GM23338 (cell line): ENCODE data around the gene COPS6. TPM values are rescaled to one million over a fixed set of nuclear protein-coding genes. Genes with fewer than 3 reads are reported as not detected.

Experiments
- ATAC-seq: fragments of 200-7000 bp; cut with Tn5 transposase; 3 replicates; pipeline ENCODE4 v1.9.1; 2020
- DNase-seq: peaks from one replicate; pipeline ENCODE4 v3.0.0-alpha.2; 2015; ENCODE audit warnings: low spot score
- H2AFZ ChIP-seq: fragments of 200-600 bp; sonication (generic); 2 replicates; pipeline ENCODE4 v1.8.0; 2016; ENCODE audit warnings: antibody characterized with exemption, mild to moderate bottlenecking, moderate library complexity
- H3F3A ChIP-seq: fragments of 200-600 bp; sonication (generic); replicated peaks from 2 replicates; pipeline ENCODE4 v1.8.0; 2017; ENCODE audit warnings: antibody characterized with exemption, mixed run types, low read depth
- H3K27ac ChIP-seq: fragments of 200-600 bp; sonication (generic); 2 replicates; pipeline ENCODE4 v1.6.1; 2016; ENCODE audit warnings: low read depth
- H3K27me3 ChIP-seq: fragments of 200-600 bp; sonication (generic); 2 replicates; pipeline ENCODE4 v1.8.0; 2016; ENCODE audit warnings: mild to moderate bottlenecking, mixed run types, moderate library complexity; ENCODE audit not compliant: insufficient read depth
- H3K36me3 ChIP-seq: fragments of 200-600 bp; sonication (generic); 2 replicates; pipeline ENCODE4 v1.8.0; 2016; ENCODE audit warnings: mild to moderate bottlenecking; ENCODE audit not compliant: insufficient read depth
- H3K4me1 ChIP-seq: fragments of 200-600 bp; sonication (generic); 2 replicates; pipeline ENCODE4 v1.8.0; 2016; ENCODE audit warnings: mild to moderate bottlenecking, moderate library complexity; ENCODE audit not compliant: insufficient read depth
- H3K4me2 ChIP-seq: fragments of 200-600 bp; sonication (generic); 2 replicates; pipeline ENCODE4 v1.7.1; 2017; ENCODE audit warnings: mixed run types
- H3K4me3 ChIP-seq: fragments of 200-600 bp; sonication (generic); 2 replicates; pipeline ENCODE4 v1.6.1; 2016; ENCODE audit warnings: mixed run types
- H3K79me2 ChIP-seq: fragments of 200-600 bp; sonication (generic); replicated peaks from 2 replicates; pipeline ENCODE4 v1.8.0; 2017; ENCODE audit warnings: mild to moderate bottlenecking; ENCODE audit not compliant: insufficient read depth
- H3K9me2 ChIP-seq: fragments of 200-600 bp; sonication (generic); 2 replicates; pipeline ENCODE4 v1.8.0; 2017; ENCODE audit not compliant: insufficient read depth
- H4K20me1 ChIP-seq: fragments of 200-600 bp; sonication (generic); replicated peaks from 2 replicates; pipeline ENCODE4 v1.8.0; 2017; ENCODE audit warnings: mild to moderate bottlenecking; ENCODE audit not compliant: insufficient read depth
- H3K27ac Mint-ChIP-seq: 2 replicates; pipeline ENCODE4 v1.8.0; 2020; ENCODE audit warnings: inconsistent platforms, mild to moderate bottlenecking, moderate library complexity, mixed read lengths
- H3K27me3 Mint-ChIP-seq: 3 replicates; pipeline ENCODE4 v1.8.0; 2022; ENCODE audit warnings: low read depth, mild to moderate bottlenecking, moderate library complexity, mixed read lengths, inconsistent platforms; ENCODE audit not compliant: insufficient read depth, poor library complexity
- H3K36me3 Mint-ChIP-seq: 3 replicates; pipeline ENCODE4 v1.8.0; 2021; ENCODE audit warnings: low read depth, mild to moderate bottlenecking, inconsistent platforms, moderate library complexity, mixed read lengths
- H3K4me1 Mint-ChIP-seq: 3 replicates; pipeline ENCODE4 v1.8.0; 2020; ENCODE audit warnings: mild to moderate bottlenecking, inconsistent platforms, mixed read lengths
- H3K4me3 Mint-ChIP-seq: 3 replicates; pipeline ENCODE4 v1.8.0; 2021; ENCODE audit warnings: moderate library complexity, mild to moderate bottlenecking, inconsistent platforms, mixed read lengths
- H3K9me3 Mint-ChIP-seq: 3 replicates; pipeline ENCODE4 v1.8.0; 2020; ENCODE audit warnings: moderate library complexity, mild to moderate bottlenecking, inconsistent platforms, mixed read lengths
- CREB1 ChIP-seq: fragments of 250-450 bp; sonication (Bioruptor Pico); IDR thresholded peaks from 2 replicates; pipeline ENCODE4 v1.5.0; 2020; ENCODE audit warnings: low read depth, mild to moderate bottlenecking, moderate library complexity
- EZH2 ChIP-seq: fragments of 200-600 bp; sonication (generic); IDR thresholded peaks from one replicate; pipeline ENCODE4 v1.8.0; 2017; ENCODE audit warnings: antibody characterized with exemption, mild to moderate bottlenecking, low read depth; ENCODE audit not compliant: unreplicated experiment
- EZH2phosphoT487 ChIP-seq: fragments of 200-600 bp; sonication (generic); IDR thresholded peaks from one replicate; pipeline ENCODE4 v1.8.1; 2018; ENCODE audit warnings: antibody characterized with exemption; ENCODE audit not compliant: unreplicated experiment
- JUNB ChIP-seq: IDR thresholded peaks from one replicate; pipeline ENCODE4 v1.6.1; 2016; ENCODE audit warnings: antibody characterized with exemption; ENCODE audit not compliant: unreplicated experiment
- NANOG ChIP-seq: IDR thresholded peaks from 2 replicates; pipeline ENCODE4 v1.6.1; 2016; ENCODE audit warnings: antibody characterized with exemption, borderline replicate concordance
- POLR2AphosphoS5 ChIP-seq: IDR thresholded peaks from 2 replicates; pipeline ENCODE4 v1.6.1; 2016; ENCODE audit warnings: antibody characterized with exemption, low read depth
- STAT1 ChIP-seq: IDR thresholded peaks from one replicate; pipeline ENCODE4 v1.6.1; 2016; ENCODE audit warnings: antibody characterized with exemption; ENCODE audit not compliant: unreplicated experiment
- ZNF114 ChIP-seq: fragments of 250-450 bp; sonication (Bioruptor Pico); IDR thresholded peaks from 2 replicates; pipeline ENCODE4 v1.5.0; 2020; ENCODE audit warnings: mild to moderate bottlenecking, moderate library complexity
- ZNF331 ChIP-seq: fragments of 250-450 bp; sonication (Bioruptor Pico); IDR thresholded peaks from 2 replicates; pipeline ENCODE4 v1.5.0; 2020; ENCODE audit warnings: low read depth, mild to moderate bottlenecking, moderate library complexity
- polyA plus RNA-seq: library from polyadenylated mRNA; unstranded; fragments of >200 nt; fragmentation: Nextera tagmentation; extraction: Ambion mirVana; gene quantifications from 2 replicates; pipeline ENCODE4 v1.2.1, GENCODE V29; 2016
- total RNA-seq: library from RNA; depleted of rRNA; stranded (reverse); fragments of >200 nt; shearing (Covaris generic); gene quantifications from 2 replicates; pipeline ENCODE4 v1.2.3, GENCODE V29; 2014
- TF ChIP-seq, protein P1 (sequence below): fragments of 250-450 bp; sonication (Bioruptor Pico); IDR thresholded peaks from 2 replicates; pipeline ENCODE4 v1.5.0; 2020; ENCODE audit warnings: mild to moderate bottlenecking, moderate library complexity
- TF ChIP-seq, protein P2 (sequence below), 2 experiments: fragments of 200-600 bp in 1 of 2; sonication (generic) in 1 of 2; conservative IDR thresholded peaks; 2 replicates each; pipeline versions ENCODE4 v1.5.1 to v1.6.1; 2016 to 2017; ENCODE audit warnings: antibody characterized with exemption in 2 of 2, low read depth in 2 of 2, mild to moderate bottlenecking in 2 of 2, moderate library complexity in 1 of 2
- TF ChIP-seq, protein P3 (sequence below): IDR thresholded peaks from one replicate; pipeline ENCODE4 v1.6.1; 2018; ENCODE audit warnings: antibody characterized with exemption; ENCODE audit not compliant: unreplicated experiment
- TF ChIP-seq, protein P4 (sequence below): IDR thresholded peaks from 2 replicates; pipeline ENCODE4 v1.6.1; 2016; ENCODE audit warnings: antibody characterized with exemption

The COPS6 gene
- total and polyA plus RNA-seq, 2 experiments from 2014 or later, result 89.8 to 198 TPM

DNA sequence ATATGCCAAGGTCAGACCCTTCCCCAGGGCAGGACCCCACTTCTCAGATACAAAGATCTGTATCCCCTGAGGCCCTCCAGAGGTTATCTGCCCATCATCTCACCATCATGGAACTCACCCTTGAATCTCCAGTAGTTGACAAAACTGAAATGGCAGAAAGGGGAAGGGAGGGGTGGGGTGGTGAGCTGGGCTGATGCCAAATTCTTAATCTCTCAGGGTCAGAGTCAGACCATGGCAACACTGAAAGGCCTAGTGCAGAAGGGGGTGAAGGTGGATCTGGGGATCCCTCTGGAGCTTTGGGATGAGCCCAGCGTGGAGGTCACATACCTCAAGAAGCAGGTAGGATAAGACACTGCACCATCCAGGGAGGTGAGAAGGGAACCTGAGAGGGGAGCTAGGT lies 33.8 kb downstream of the COPS6 start:
- H2AFZ ChIP-seq, result no peak overlapping the region
- H3K4me3 Mint-ChIP-seq, result no peak overlapping the region
- peaks cover 8% of the 10 kb centered on the region; the same call in 2 of the 3 replicates for H3K4me1 Mint-ChIP-seq
- peaks cover 2% of the 10 kb centered on the region; the same call in 1 of the 2 replicates for H3K27me3 ChIP-seq
- no peak overlapping the region for H3K27ac ChIP-seq
- peaks cover 8% of the 10 kb centered on the region for H3K4me1 ChIP-seq
- no peak overlapping the region for H3K4me3 ChIP-seq
- H3K9me2 ChIP-seq, result no peaks in the 10 kb centered on the region
- ATAC-seq (no peak), DNase-seq (no peak)
- no peak for TF ChIP-seq JUNB
- TF ChIP-seq POLR2AphosphoS5, result no peak
- no peak for TF ChIP-seq CREB1
- TF ChIP-seq EZH2, result no peak
- TF ChIP-seq, protein P1, sequence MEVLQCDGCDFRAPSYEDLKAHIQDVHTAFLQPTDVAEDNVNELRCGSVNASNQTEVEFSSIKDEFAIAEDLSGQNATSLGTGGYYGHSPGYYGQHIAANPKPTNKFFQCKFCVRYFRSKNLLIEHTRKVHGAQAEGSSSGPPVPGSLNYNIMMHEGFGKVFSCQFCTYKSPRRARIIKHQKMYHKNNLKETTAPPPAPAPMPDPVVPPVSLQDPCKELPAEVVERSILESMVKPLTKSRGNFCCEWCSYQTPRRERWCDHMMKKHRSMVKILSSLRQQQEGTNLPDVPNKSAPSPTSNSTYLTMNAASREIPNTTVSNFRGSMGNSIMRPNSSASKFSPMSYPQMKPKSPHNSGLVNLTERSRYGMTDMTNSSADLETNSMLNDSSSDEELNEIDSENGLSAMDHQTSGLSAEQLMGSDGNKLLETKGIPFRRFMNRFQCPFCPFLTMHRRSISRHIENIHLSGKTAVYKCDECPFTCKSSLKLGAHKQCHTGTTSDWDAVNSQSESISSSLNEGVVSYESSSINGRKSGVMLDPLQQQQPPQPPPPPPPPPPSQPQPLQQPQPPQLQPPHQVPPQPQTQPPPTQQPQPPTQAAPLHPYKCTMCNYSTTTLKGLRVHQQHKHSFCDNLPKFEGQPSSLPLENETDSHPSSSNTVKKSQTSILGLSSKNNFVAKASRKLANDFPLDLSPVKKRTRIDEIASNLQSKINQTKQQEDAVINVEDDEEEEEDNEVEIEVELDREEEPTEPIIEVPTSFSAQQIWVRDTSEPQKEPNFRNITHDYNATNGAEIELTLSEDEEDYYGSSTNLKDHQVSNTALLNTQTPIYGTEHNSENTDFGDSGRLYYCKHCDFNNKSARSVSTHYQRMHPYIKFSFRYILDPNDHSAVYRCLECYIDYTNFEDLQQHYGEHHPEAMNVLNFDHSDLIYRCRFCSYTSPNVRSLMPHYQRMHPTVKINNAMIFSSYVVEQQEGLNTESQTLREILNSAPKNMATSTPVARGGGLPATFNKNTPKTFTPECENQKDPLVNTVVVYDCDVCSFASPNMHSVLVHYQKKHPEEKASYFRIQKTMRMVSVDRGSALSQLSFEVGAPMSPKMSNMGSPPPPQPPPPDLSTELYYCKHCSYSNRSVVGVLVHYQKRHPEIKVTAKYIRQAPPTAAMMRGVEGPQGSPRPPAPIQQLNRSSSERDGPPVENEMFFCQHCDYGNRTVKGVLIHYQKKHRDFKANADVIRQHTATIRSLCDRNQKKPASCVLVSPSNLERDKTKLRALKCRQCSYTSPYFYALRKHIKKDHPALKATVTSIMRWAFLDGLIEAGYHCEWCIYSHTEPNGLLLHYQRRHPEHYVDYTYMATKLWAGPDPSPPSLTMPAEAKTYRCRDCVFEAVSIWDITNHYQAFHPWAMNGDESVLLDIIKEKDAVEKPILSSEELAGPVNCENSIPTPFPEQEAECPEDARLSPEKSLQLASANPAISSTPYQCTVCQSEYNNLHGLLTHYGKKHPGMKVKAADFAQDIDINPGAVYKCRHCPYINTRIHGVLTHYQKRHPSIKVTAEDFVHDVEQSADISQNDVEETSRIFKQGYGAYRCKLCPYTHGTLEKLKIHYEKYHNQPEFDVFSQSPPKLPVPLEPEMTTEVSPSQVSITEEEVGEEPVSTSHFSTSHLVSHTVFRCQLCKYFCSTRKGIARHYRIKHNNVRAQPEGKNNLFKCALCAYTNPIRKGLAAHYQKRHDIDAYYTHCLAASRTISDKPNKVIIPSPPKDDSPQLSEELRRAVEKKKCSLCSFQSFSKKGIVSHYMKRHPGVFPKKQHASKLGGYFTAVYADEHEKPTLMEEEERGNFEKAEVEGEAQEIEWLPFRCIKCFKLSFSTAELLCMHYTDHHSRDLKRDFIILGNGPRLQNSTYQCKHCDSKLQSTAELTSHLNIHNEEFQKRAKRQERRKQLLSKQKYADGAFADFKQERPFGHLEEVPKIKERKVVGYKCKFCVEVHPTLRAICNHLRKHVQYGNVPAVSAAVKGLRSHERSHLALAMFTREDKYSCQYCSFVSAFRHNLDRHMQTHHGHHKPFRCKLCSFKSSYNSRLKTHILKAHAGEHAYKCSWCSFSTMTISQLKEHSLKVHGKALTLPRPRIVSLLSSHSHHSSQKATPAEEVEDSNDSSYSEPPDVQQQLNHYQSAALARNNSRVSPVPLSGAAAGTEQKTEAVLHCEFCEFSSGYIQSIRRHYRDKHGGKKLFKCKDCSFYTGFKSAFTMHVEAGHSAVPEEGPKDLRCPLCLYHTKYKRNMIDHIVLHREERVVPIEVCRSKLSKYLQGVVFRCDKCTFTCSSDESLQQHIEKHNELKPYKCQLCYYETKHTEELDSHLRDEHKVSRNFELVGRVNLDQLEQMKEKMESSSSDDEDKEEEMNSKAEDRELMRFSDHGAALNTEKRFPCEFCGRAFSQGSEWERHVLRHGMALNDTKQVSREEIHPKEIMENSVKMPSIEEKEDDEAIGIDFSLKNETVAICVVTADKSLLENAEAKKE (CRISPR knock-in tag), result no peak
- TF ChIP-seq, protein P2, sequence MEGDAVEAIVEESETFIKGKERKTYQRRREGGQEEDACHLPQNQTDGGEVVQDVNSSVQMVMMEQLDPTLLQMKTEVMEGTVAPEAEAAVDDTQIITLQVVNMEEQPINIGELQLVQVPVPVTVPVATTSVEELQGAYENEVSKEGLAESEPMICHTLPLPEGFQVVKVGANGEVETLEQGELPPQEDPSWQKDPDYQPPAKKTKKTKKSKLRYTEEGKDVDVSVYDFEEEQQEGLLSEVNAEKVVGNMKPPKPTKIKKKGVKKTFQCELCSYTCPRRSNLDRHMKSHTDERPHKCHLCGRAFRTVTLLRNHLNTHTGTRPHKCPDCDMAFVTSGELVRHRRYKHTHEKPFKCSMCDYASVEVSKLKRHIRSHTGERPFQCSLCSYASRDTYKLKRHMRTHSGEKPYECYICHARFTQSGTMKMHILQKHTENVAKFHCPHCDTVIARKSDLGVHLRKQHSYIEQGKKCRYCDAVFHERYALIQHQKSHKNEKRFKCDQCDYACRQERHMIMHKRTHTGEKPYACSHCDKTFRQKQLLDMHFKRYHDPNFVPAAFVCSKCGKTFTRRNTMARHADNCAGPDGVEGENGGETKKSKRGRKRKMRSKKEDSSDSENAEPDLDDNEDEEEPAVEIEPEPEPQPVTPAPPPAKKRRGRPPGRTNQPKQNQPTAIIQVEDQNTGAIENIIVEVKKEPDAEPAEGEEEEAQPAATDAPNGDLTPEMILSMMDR (conservative IDR thresholded peaks at IDR 0.05; ENCODE audit: low read depth in 2 of 2), result no peak
- TF ChIP-seq EZH2phosphoT487, result no peak
- no peak for TF ChIP-seq NANOG
- TF ChIP-seq STAT1, result no peak
- no peak for TF ChIP-seq ZNF114
- TF ChIP-seq, protein P3, sequence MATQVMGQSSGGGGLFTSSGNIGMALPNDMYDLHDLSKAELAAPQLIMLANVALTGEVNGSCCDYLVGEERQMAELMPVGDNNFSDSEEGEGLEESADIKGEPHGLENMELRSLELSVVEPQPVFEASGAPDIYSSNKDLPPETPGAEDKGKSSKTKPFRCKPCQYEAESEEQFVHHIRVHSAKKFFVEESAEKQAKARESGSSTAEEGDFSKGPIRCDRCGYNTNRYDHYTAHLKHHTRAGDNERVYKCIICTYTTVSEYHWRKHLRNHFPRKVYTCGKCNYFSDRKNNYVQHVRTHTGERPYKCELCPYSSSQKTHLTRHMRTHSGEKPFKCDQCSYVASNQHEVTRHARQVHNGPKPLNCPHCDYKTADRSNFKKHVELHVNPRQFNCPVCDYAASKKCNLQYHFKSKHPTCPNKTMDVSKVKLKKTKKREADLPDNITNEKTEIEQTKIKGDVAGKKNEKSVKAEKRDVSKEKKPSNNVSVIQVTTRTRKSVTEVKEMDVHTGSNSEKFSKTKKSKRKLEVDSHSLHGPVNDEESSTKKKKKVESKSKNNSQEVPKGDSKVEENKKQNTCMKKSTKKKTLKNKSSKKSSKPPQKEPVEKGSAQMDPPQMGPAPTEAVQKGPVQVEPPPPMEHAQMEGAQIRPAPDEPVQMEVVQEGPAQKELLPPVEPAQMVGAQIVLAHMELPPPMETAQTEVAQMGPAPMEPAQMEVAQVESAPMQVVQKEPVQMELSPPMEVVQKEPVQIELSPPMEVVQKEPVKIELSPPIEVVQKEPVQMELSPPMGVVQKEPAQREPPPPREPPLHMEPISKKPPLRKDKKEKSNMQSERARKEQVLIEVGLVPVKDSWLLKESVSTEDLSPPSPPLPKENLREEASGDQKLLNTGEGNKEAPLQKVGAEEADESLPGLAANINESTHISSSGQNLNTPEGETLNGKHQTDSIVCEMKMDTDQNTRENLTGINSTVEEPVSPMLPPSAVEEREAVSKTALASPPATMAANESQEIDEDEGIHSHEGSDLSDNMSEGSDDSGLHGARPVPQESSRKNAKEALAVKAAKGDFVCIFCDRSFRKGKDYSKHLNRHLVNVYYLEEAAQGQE, result no peak
- TF ChIP-seq, protein P4, sequence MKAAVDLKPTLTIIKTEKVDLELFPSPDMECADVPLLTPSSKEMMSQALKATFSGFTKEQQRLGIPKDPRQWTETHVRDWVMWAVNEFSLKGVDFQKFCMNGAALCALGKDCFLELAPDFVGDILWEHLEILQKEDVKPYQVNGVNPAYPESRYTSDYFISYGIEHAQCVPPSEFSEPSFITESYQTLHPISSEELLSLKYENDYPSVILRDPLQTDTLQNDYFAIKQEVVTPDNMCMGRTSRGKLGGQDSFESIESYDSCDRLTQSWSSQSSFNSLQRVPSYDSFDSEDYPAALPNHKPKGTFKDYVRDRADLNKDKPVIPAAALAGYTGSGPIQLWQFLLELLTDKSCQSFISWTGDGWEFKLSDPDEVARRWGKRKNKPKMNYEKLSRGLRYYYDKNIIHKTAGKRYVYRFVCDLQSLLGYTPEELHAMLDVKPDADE, result no peak
- no peak for TF ChIP-seq ZNF331 (CRISPR knock-in tag)
- H3F3A ChIP-seq, result peaks cover 34% of the 10 kb centered on the region
- H3K9me3 Mint-ChIP-seq, result no peaks in the 10 kb centered on the region; the same call in 2 of the 3 replicates
- H3K4me2 ChIP-seq, result no peak overlapping the region
- peaks cover 24% of the 10 kb centered on the region for H3K27me3 Mint-ChIP-seq
- H3K79me2 ChIP-seq, result peaks cover 13% of the 10 kb centered on the region
- no peak overlapping the region for H3K27ac Mint-ChIP-seq
- no peaks in the 10 kb centered on the region for H3K36me3 ChIP-seq
- peaks cover 16% of the 10 kb centered on the region; the same call in 2 of the 3 replicates for H3K36me3 Mint-ChIP-seq
- no peaks in the 10 kb centered on the region; the same call in 1 of the 2 replicates for H4K20me1 ChIP-seq
